GM13976 (cell line): ENCODE measurements around the gene MADD.

Experiments used
- DNase-seq: peaks from one replicate; pipeline ENCODE4 v3.0.0; 2012; ENCODE audit warnings: low spot score
- in situ Hi-C: fragments of 300-500 bp; cut with MboI; formaldehyde crosslinking; loops from one replicate; pipeline ENCODE4 v1.12.0; 2022; ENCODE audit warnings: low sequenced_read_pairs, mixed read lengths, inconsistent platforms; ENCODE audit not compliant: unreplicated experiment
- TF ChIP-seq, protein P1 (sequence below): IDR thresholded peaks from 2 replicates; pipeline ENCODE4 v1.5.1; 2012; ENCODE audit warnings: borderline replicate concordance, mild to moderate bottlenecking; ENCODE audit not compliant: insufficient read depth; ENCODE audit errors: extremely low read depth, missing control alignments, control extremely low read depth

MADD gene

GRCh38 chr11:47242596-47243192 lies 27.2 kb upstream of the MADD start:
- TF ChIP-seq, protein P1, sequence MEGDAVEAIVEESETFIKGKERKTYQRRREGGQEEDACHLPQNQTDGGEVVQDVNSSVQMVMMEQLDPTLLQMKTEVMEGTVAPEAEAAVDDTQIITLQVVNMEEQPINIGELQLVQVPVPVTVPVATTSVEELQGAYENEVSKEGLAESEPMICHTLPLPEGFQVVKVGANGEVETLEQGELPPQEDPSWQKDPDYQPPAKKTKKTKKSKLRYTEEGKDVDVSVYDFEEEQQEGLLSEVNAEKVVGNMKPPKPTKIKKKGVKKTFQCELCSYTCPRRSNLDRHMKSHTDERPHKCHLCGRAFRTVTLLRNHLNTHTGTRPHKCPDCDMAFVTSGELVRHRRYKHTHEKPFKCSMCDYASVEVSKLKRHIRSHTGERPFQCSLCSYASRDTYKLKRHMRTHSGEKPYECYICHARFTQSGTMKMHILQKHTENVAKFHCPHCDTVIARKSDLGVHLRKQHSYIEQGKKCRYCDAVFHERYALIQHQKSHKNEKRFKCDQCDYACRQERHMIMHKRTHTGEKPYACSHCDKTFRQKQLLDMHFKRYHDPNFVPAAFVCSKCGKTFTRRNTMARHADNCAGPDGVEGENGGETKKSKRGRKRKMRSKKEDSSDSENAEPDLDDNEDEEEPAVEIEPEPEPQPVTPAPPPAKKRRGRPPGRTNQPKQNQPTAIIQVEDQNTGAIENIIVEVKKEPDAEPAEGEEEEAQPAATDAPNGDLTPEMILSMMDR = no peak
- DNase-seq = no peak
- in situ Hi-C loops = no loop called here

DNA sequence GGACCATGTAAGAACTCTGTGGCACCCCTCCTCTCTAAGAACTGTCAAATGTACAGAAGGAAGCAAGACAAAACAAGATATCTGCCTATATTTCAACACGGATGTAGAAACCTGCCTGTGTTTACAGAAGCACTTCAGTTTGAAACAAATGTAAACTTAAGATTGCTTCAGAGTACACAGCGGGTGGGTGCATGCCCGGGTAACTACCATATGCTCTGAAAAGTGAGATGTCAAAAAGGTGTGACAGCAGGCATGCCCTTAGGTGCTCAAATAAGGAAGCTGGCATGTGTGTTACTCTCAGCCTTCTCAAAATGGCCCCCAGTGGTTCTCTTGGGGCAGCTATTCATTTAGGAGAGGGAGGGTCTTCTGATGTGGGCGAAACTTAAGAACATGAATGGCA lies 26.5 kb upstream of the MADD start:
- TF ChIP-seq, protein P1 = no peak
- no peak for DNase-seq
- in situ Hi-C loops = no loop called here

- DNase-seq = no peak
- in situ Hi-C loops = no loop called here
- TF ChIP-seq, protein P1 = no peak
Measured at GRCh38 chr11:47244448-47245350, 25.2 kb upstream of the MADD start.

- TF ChIP-seq, protein P1 = no peak
- in situ Hi-C loops = no loop called here
- no peak for DNase-seq
Measured at GRCh38 chr11:47245611-47246357, 24.1 kb upstream of the MADD start.

GRCh38 chr11:47247502-47247901 lies 22.4 kb upstream of the MADD start:
- TF ChIP-seq, protein P1 = no peak
- in situ Hi-C loops = no loop called here
- no peak for DNase-seq

DNA sequence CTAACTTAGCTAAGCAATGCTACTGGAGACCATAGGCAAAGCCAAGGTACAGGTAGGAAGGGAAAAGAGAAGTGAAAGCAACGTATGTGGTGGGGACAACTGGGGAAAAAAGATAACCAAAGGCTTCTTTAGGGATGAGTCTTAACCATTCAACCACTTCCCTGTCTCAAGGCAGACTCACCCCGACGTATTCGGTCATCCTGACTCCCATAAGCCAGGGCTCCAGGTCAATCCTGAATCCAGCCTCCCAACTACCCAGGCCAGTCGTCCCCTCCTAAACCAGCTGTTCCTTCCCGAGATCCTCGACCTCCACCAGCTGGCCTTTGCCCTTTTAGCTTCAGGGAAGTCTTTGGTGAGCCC lies 21.6 kb upstream of the MADD start:
- TF ChIP-seq, protein P1 = no peak
- in situ Hi-C loops = no loop called here
- no peak for DNase-seq
